ENCODE measurements around the gene KDM4B.

- TF ChIP-seq HOXB6 (CRISPR knock-in tag; IDR thresholded peaks at IDR 0.05; ENCODE audit: borderline replicate concordance) (no peak), BCL6 (CRISPR knock-in tag; IDR thresholded peaks at IDR 0.05) (no peak), CHD2 (IDR thresholded peaks at IDR 0.05; ENCODE audit: low read depth, low read length) (no peak), DMBX1 (CRISPR knock-in tag; IDR thresholded peaks at IDR 0.05; ENCODE audit: borderline replicate concordance) (no peak), TCF3 (CRISPR knock-in tag; IDR thresholded peaks at IDR 0.05) (no peak), SIN3B (IDR thresholded peaks at IDR 0.05; ENCODE audit: low read depth) (no peak), CHD4 (IDR thresholded peaks at IDR 0.05; ENCODE audit: insufficient read depth, insufficient replicate concordance, low read depth, low read length, poor library complexity, severe bottlenecking) (no peak), CTCF (IDR thresholded peaks at IDR 0.05 in 2 of 3, conservative IDR thresholded peaks at IDR 0.05 in 1 of 3; ENCODE audit: insufficient read depth in 2 of 3, low read depth in 1 of 3, low read length in 3 of 3) (no peak), SMC3 (conservative IDR thresholded peaks at IDR 0.05; ENCODE audit: insufficient read depth, low read depth, low read length) (no peak)
These were observed 209.9 kb downstream of the KDM4B start for GRCh38 chr19:5178841-5179240.
